ENCODE data around the gene XPNPEP2.

The XPNPEP2 gene

GRCh38 chrX:129755779-129756650, 17.2 kb downstream of the XPNPEP2 start:
- Histone ChIP-seq H3K79me2 (ENCODE audit: control insufficient read depth, insufficient read depth, low read length) (no peaks in the 10 kb centered on the region), H3K27ac (ENCODE audit: low read depth, low read length) (no peak overlapping the region), H3K18ac (ENCODE audit: low read length) (no peak overlapping the region), H3K4me1 (ENCODE audit: control insufficient read depth, low read depth, low read length) (no peaks in the 10 kb centered on the region), H2AK5ac (ENCODE audit: low read length) (no peak overlapping the region), H4K5ac (ENCODE audit: low read length) (no peak overlapping the region), H2BK15ac (replicated peaks; ENCODE audit: low read depth) (no peak overlapping the region), H2BK5ac (ENCODE audit: low read length) (no peak overlapping the region), H4K8ac (ENCODE audit: low read depth, low read length) (no peak overlapping the region), H3K23ac (ENCODE audit: low read length) (no peak overlapping the region), H3K4me3 (ENCODE audit: low read length) (no peak overlapping the region), H2BK120ac (ENCODE audit: low read depth, low read length) (no peak overlapping the region), H3K4ac (ENCODE audit: low read depth, low read length) (no peak overlapping the region), H3K27me3 (ENCODE audit: insufficient read depth, low read length, poor library complexity) (no peaks in the 10 kb centered on the region), H3K9ac (ENCODE audit: low read length) (no peak overlapping the region), H3K4me2 (ENCODE audit: low read length) (no peak overlapping the region), H3K36me3 (ENCODE audit: control insufficient read depth, insufficient read depth, low read length) (no peaks in the 10 kb centered on the region), H3K79me1 (ENCODE audit: low read length) (no peaks in the 10 kb centered on the region), H3K56ac (ENCODE audit: low read length) (no peak overlapping the region)
- WGBS (ENCODE audit: extremely low coverage, insufficient coverage, low lambda C conversion rate), result no CpG with 5 or more reads among the region's 18 CpGs
- DNase-seq, result peak; percentile 65

DNA sequence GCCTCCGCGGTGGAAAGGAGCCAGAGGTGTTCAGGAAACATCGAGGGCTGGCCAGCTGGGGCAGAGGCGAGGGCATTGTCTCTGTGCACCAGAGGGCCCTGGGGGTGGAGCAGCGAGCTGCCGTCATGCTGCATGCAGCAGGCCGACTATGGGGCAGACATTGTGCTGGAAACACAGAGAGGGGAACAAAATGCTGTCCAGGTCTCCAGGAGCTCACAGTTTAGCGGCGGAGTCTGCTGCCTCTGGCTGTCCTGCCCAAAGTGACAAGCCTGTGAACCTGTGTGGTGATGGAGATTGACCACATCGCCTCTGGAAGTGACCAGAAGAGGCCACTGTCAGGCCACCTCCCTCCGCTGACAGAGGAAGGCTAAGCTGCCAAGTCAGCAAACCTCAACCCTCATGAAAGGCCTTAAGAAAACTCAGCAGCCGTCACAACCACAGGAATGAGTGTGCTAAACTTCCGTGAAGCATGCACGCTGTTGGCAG, 20.8 kb downstream of the XPNPEP2 start:
- Histone ChIP-seq H3K4me1 (ENCODE audit: control insufficient read depth, low read depth, low read length) (no peaks in the 10 kb centered on the region), H3K9ac (ENCODE audit: low read length) (no peak overlapping the region), H3K4ac (ENCODE audit: low read depth, low read length) (no peak overlapping the region), H2BK5ac (ENCODE audit: low read length) (no peak overlapping the region), H2AK5ac (ENCODE audit: low read length) (no peak overlapping the region), H3K79me2 (ENCODE audit: control insufficient read depth, insufficient read depth, low read length) (no peaks in the 10 kb centered on the region), H2BK120ac (ENCODE audit: low read depth, low read length) (no peak overlapping the region), H3K4me3 (ENCODE audit: low read length) (no peak overlapping the region), H3K27ac (ENCODE audit: low read depth, low read length) (no peak overlapping the region), H3K27me3 (ENCODE audit: insufficient read depth, low read length, poor library complexity) (no peaks in the 10 kb centered on the region), H3K18ac (ENCODE audit: low read length) (no peak overlapping the region), H3K4me2 (ENCODE audit: low read length) (no peak overlapping the region), H2BK15ac (replicated peaks; ENCODE audit: low read depth) (no peak overlapping the region), H4K8ac (ENCODE audit: low read depth, low read length) (no peak overlapping the region), H3K79me1 (ENCODE audit: low read length) (no peaks in the 10 kb centered on the region), H3K23ac (ENCODE audit: low read length) (no peak overlapping the region), H3K36me3 (ENCODE audit: control insufficient read depth, insufficient read depth, low read length) (no peaks in the 10 kb centered on the region), H3K56ac (ENCODE audit: low read length) (no peak overlapping the region), H4K5ac (ENCODE audit: low read length) (no peak overlapping the region)
- DNase-seq, result no peak
- no CpG with 5 or more reads among the region's 14 CpGs for WGBS (ENCODE audit: extremely low coverage, insufficient coverage, low lambda C conversion rate)

GRCh38 chrX:129760155-129760554, 21.4 kb downstream of the XPNPEP2 start:
- no CpG with 5 or more reads among the region's 9 CpGs for WGBS (ENCODE audit: extremely low coverage, insufficient coverage, low lambda C conversion rate)

GRCh38 chrX:129760981-129761380, 22.2 kb downstream of the XPNPEP2 start:
- H3K36me3 ChIP-seq (ENCODE audit: control insufficient read depth, insufficient read depth, low read length), result no peaks in the 10 kb centered on the region
- H3K4me3 ChIP-seq (ENCODE audit: low read length), result no peak overlapping the region
- no peak overlapping the region for H2AK5ac ChIP-seq (ENCODE audit: low read length)
- no peak overlapping the region for H3K4me2 ChIP-seq (ENCODE audit: low read length)
- no peak overlapping the region for H3K18ac ChIP-seq (ENCODE audit: low read length)
- no peak overlapping the region for H3K27ac ChIP-seq (ENCODE audit: low read depth, low read length)
- H4K5ac ChIP-seq (ENCODE audit: low read length), result no peak overlapping the region
- no peak overlapping the region for H2BK120ac ChIP-seq (ENCODE audit: low read depth, low read length)
- H2BK5ac ChIP-seq (ENCODE audit: low read length), result no peak overlapping the region
- no peaks in the 10 kb centered on the region for H3K79me2 ChIP-seq (ENCODE audit: control insufficient read depth, insufficient read depth, low read length)
- H3K79me1 ChIP-seq (ENCODE audit: low read length), result no peaks in the 10 kb centered on the region
- H3K27me3 ChIP-seq (ENCODE audit: insufficient read depth, low read length, poor library complexity), result no peaks in the 10 kb centered on the region
- H3K4me1 ChIP-seq (ENCODE audit: control insufficient read depth, low read depth, low read length), result no peaks in the 10 kb centered on the region
- no peak overlapping the region for H3K56ac ChIP-seq (ENCODE audit: low read length)
- H3K4ac ChIP-seq (ENCODE audit: low read depth, low read length), result no peak overlapping the region
- no peak overlapping the region for H3K23ac ChIP-seq (ENCODE audit: low read length)
- H4K8ac ChIP-seq (ENCODE audit: low read depth, low read length), result no peak overlapping the region
- WGBS (ENCODE audit: extremely low coverage, insufficient coverage, low lambda C conversion rate), result no CpG with 5 or more reads among the region's 6 CpGs
- DNase-seq, result no peak
- no peak overlapping the region for H3K9ac ChIP-seq (ENCODE audit: low read length)
- no peak overlapping the region for H2BK15ac ChIP-seq (replicated peaks; ENCODE audit: low read depth)

More at GRCh38 chrX:129760155-129760554, 21.4 kb downstream of the XPNPEP2 start:
- Histone ChIP-seq H3K18ac (ENCODE audit: low read length) (no peak overlapping the region), H2BK15ac (replicated peaks; ENCODE audit: low read depth) (no peak overlapping the region), H3K36me3 (ENCODE audit: control insufficient read depth, insufficient read depth, low read length) (no peaks in the 10 kb centered on the region), H3K4me3 (ENCODE audit: low read length) (no peak overlapping the region), H3K9ac (ENCODE audit: low read length) (no peak overlapping the region), H2BK120ac (ENCODE audit: low read depth, low read length) (no peak overlapping the region), H3K79me2 (ENCODE audit: control insufficient read depth, insufficient read depth, low read length) (no peaks in the 10 kb centered on the region), H3K79me1 (ENCODE audit: low read length) (no peaks in the 10 kb centered on the region), H3K4me2 (ENCODE audit: low read length) (no peak overlapping the region), H3K27me3 (ENCODE audit: insufficient read depth, low read length, poor library complexity) (no peaks in the 10 kb centered on the region), H4K8ac (ENCODE audit: low read depth, low read length) (no peak overlapping the region), H3K27ac (ENCODE audit: low read depth, low read length) (no peak overlapping the region), H3K23ac (ENCODE audit: low read length) (no peak overlapping the region), H3K4me1 (ENCODE audit: control insufficient read depth, low read depth, low read length) (no peaks in the 10 kb centered on the region), H4K5ac (ENCODE audit: low read length) (no peak overlapping the region), H3K56ac (ENCODE audit: low read length) (no peak overlapping the region), H2BK5ac (ENCODE audit: low read length) (no peak overlapping the region), H3K4ac (ENCODE audit: low read depth, low read length) (no peak overlapping the region), H2AK5ac (ENCODE audit: low read length) (no peak overlapping the region)
- no peak for DNase-seq

GRCh38 chrX:129761596-129761995, 22.8 kb downstream of the XPNPEP2 start:
- no peak overlapping the region for H3K56ac ChIP-seq (ENCODE audit: low read length)
- no peaks in the 10 kb centered on the region for H3K79me2 ChIP-seq (ENCODE audit: control insufficient read depth, insufficient read depth, low read length)
- H2AK5ac ChIP-seq (ENCODE audit: low read length), result no peak overlapping the region
- no peak overlapping the region for H3K9ac ChIP-seq (ENCODE audit: low read length)
- H3K4me3 ChIP-seq (ENCODE audit: low read length), result no peak overlapping the region
- no peaks in the 10 kb centered on the region for H3K36me3 ChIP-seq (ENCODE audit: control insufficient read depth, insufficient read depth, low read length)
- H3K18ac ChIP-seq (ENCODE audit: low read length), result no peak overlapping the region
- no peak overlapping the region for H2BK15ac ChIP-seq (replicated peaks; ENCODE audit: low read depth)
- no CpG with 5 or more reads among the region's 4 CpGs for WGBS (ENCODE audit: extremely low coverage, insufficient coverage, low lambda C conversion rate)
- no peak for DNase-seq
- no peak overlapping the region for H3K4ac ChIP-seq (ENCODE audit: low read depth, low read length)
- no peak overlapping the region for H2BK120ac ChIP-seq (ENCODE audit: low read depth, low read length)
- no peak overlapping the region for H2BK5ac ChIP-seq (ENCODE audit: low read length)
- no peaks in the 10 kb centered on the region for H3K27me3 ChIP-seq (ENCODE audit: insufficient read depth, low read length, poor library complexity)
- H3K4me1 ChIP-seq (ENCODE audit: control insufficient read depth, low read depth, low read length), result no peaks in the 10 kb centered on the region
- no peak overlapping the region for H4K5ac ChIP-seq (ENCODE audit: low read length)
- H3K27ac ChIP-seq (ENCODE audit: low read depth, low read length), result no peak overlapping the region
- no peak overlapping the region for H4K8ac ChIP-seq (ENCODE audit: low read depth, low read length)
- no peak overlapping the region for H3K4me2 ChIP-seq (ENCODE audit: low read length)
- H3K79me1 ChIP-seq (ENCODE audit: low read length), result no peaks in the 10 kb centered on the region
- H3K23ac ChIP-seq (ENCODE audit: low read length), result no peak overlapping the region
